Keratinocyte (primary cell): ENCODE results near the gene PHACTR2.

Source experiments
- CTCF ChIP-seq, 3 experiments: IDR thresholded peaks in 1 of 3; conservative IDR thresholded peaks in 1 of 3; optimal IDR thresholded peaks in 1 of 3; 2 replicates in 2 of 3; 3 replicates in 1 of 3; pipeline versions ENCODE3 to v1.5.1; 2011; ENCODE audit warnings: low read length in 3 of 3, mild to moderate bottlenecking in 3 of 3, moderate library complexity in 2 of 3, control low read depth in 1 of 3, inconsistent platforms in 1 of 3; ENCODE audit not compliant: insufficient read depth in 2 of 3; ENCODE audit errors: extremely low read depth in 1 of 3
- EZH2 ChIP-seq: IDR thresholded peaks from one replicate; pipeline ENCODE4 v1.6.1; 2012; ENCODE audit warnings: inconsistent platforms, mild to moderate bottlenecking, low read length, moderate library complexity

- TF ChIP-seq CTCF (optimal IDR thresholded peaks at IDR 0.05 in 1 of 3, IDR thresholded peaks at IDR 0.05 in 1 of 3, conservative IDR thresholded peaks at IDR 0.05 in 1 of 3; ENCODE audit: extremely low read depth in 1 of 3, insufficient read depth in 2 of 3, low read length in 3 of 3): no peak
- no peak for TF ChIP-seq EZH2
Observed at GRCh38 chr6:143817621-143818020, 139.9 kb downstream of the PHACTR2 start.
